ENCODE measurements around the gene AMIGO2.

AMIGO2 gene

GRCh38 chr12:47048541-47048940, 31.2 kb downstream of the AMIGO2 start:
- H3K27me3 Mint-ChIP-seq (ENCODE audit: low read depth): no peaks in the 10 kb centered on the region
- H3K4me3 Mint-ChIP-seq: no peak overlapping the region
- no peak overlapping the region for H3K27ac Mint-ChIP-seq
- peaks cover 28% of the 10 kb centered on the region for H3K9me3 Mint-ChIP-seq
- no peak for TF ChIP-seq CTCF (IDR thresholded peaks at IDR 0.05; ENCODE audit: unreplicated experiment in 3 of 3)
- no peaks in the 10 kb centered on the region for H3K36me3 Mint-ChIP-seq (ENCODE audit: low read depth)
- H3K4me1 Mint-ChIP-seq: no peaks in the 10 kb centered on the region

GRCh38 chr12:47041327-47041726, 38.4 kb downstream of the AMIGO2 start:
- Mint-ChIP-seq H3K27me3 (ENCODE audit: low read depth) (no peaks in the 10 kb centered on the region), H3K36me3 (ENCODE audit: low read depth) (no peaks in the 10 kb centered on the region), H3K4me1 (peaks cover 10% of the 10 kb centered on the region), H3K9me3 (peaks cover 3% of the 10 kb centered on the region), H3K27ac (no peak overlapping the region), H3K4me3 (no peak overlapping the region)
- no peak for TF ChIP-seq CTCF (IDR thresholded peaks at IDR 0.05; ENCODE audit: unreplicated experiment in 3 of 3)

GRCh38 chr12:47039756-47040155, 40.0 kb downstream of the AMIGO2 start:
- Mint-ChIP-seq H3K27me3 (ENCODE audit: low read depth) (no peaks in the 10 kb centered on the region), H3K36me3 (ENCODE audit: low read depth) (no peaks in the 10 kb centered on the region), H3K9me3 (peaks cover 3% of the 10 kb centered on the region), H3K27ac (peak overlapping the region in 2 of 3 experiments; percentile 63 to 96), H3K4me1 (peaks cover 10% of the 10 kb centered on the region), H3K4me3 (no peak overlapping the region)
- TF ChIP-seq CTCF (IDR thresholded peaks at IDR 0.05; ENCODE audit: unreplicated experiment in 3 of 3): no peak

GRCh38 chr12:47039079-47039478, 40.7 kb downstream of the AMIGO2 start:
- TF ChIP-seq CTCF (IDR thresholded peaks at IDR 0.05; ENCODE audit: unreplicated experiment in 3 of 3): no peak
- Mint-ChIP-seq H3K4me3 (no peak overlapping the region), H3K27me3 (ENCODE audit: low read depth) (no peaks in the 10 kb centered on the region), H3K9me3 (peaks cover 3% of the 10 kb centered on the region), H3K27ac (peak overlapping the region; percentile 63 to 96 (median 63)), H3K4me1 (peaks cover 10% of the 10 kb centered on the region), H3K36me3 (ENCODE audit: low read depth) (no peaks in the 10 kb centered on the region)

GRCh38 chr12:47038270-47038748, 41.5 kb downstream of the AMIGO2 start:
- TF ChIP-seq CTCF (IDR thresholded peaks at IDR 0.05; ENCODE audit: unreplicated experiment in 3 of 3): no peak
- H3K27ac Mint-ChIP-seq: peak overlapping the region; percentile 83 to 96 (median 84)
- peak overlapping the region in 2 of 3 experiments; percentile 13 to 55 for H3K4me3 Mint-ChIP-seq
- peaks cover 10% of the 10 kb centered on the region for H3K4me1 Mint-ChIP-seq
- no peaks in the 10 kb centered on the region for H3K27me3 Mint-ChIP-seq (ENCODE audit: low read depth)
- H3K36me3 Mint-ChIP-seq (ENCODE audit: low read depth): no peaks in the 10 kb centered on the region
- H3K9me3 Mint-ChIP-seq: peaks cover 3% of the 10 kb centered on the region

GRCh38 chr12:47035484-47035883, 44.3 kb downstream of the AMIGO2 start:
- H3K36me3 Mint-ChIP-seq (ENCODE audit: low read depth): no peaks in the 10 kb centered on the region
- H3K27ac Mint-ChIP-seq: peak overlapping the region; percentile 5 to 18 (median 16)
- no peaks in the 10 kb centered on the region for H3K27me3 Mint-ChIP-seq (ENCODE audit: low read depth)
- H3K4me1 Mint-ChIP-seq: peaks cover 16% of the 10 kb centered on the region
- H3K9me3 Mint-ChIP-seq: no peaks in the 10 kb centered on the region
- no peak overlapping the region for H3K4me3 Mint-ChIP-seq
- TF ChIP-seq CTCF (IDR thresholded peaks at IDR 0.05; ENCODE audit: unreplicated experiment in 3 of 3): no peak

Data from nephron (organoid).